HG03575 (cell line): ENCODE data around the gene FTCD.
"Not testable (repeated sequence)": the region's sequence is repeated elsewhere in the genome, so short reads cannot be mapped to it uniquely, and the experiment has no call there.

Experiments
- ATAC-seq: cut with Tn5 transposase; IDR thresholded peaks from one replicate; pipeline ENCODE4 v1.9.1; 2021; ENCODE audit not compliant: unreplicated experiment, insufficient number of reproducible peaks, low FRiP score; ENCODE audit errors: extremely low read depth

Gene FTCD, protein sequence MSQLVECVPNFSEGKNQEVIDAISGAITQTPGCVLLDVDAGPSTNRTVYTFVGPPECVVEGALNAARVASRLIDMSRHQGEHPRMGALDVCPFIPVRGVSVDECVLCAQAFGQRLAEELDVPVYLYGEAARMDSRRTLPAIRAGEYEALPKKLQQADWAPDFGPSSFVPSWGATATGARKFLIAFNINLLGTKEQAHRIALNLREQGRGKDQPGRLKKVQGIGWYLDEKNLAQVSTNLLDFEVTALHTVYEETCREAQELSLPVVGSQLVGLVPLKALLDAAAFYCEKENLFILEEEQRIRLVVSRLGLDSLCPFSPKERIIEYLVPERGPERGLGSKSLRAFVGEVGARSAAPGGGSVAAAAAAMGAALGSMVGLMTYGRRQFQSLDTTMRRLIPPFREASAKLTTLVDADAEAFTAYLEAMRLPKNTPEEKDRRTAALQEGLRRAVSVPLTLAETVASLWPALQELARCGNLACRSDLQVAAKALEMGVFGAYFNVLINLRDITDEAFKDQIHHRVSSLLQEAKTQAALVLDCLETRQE

GRCh38 chr21:46155514-46156377 is at the start of gene FTCD:
Gene FTCD (minus strand): TSS chr21:46155579. CDS start chr21:46155523, 56 bp downstream.
- no peak for ATAC-seq

- ATAC-seq: no peak
Measured at GRCh38 chr21:46205166-46205565, 49.8 kb upstream of the FTCD start.

DNA sequence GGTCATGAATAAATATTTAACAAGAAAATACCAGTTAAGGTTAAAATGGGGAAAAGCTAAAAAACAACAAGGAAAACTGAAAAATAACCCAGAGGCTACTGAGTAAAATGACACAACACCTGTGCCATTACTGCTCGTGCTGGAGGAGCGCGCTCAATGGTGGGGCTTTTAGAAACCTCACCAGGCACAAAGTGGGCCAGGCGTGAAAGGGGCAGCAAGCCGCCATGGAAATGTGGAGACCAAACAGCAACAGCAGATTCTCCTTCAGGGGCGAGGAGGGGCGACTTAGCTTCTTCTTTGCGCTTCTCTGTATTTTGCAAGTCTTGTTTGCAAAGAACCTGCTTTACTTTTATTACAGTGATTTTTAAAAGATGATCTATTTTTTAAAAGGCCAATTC is 47.8 kb upstream of the FTCD start:
- ATAC-seq: no peak

DNA sequence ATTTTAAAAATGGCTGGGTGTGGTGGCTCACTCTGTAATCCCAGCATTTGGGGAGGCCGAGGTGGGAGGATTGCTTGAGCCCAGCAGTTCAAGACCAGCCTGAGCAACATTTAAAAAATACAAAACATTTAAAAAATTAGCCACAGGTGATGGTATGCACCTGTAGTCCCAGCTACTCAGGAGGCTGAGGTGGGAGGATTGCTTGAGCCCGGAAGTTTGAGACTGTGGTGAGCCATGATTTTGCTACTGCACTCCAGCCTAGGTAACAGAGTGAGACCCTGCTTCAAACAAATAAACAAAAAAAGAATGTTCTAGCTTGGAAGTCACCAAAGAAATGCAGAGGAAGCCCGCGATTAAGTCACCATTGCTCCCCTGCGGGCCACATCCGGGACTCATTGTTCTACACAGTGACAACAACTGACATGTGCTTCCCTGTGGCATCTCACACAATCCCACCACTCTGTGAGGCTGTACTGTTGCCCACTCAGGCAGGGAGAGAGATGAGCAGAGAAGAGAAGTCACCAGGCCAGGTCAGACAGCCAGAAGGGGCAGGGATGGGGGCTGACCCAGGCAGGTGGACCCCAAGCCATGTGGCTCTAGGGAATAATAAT is 47.3 kb upstream of the FTCD start:
- ATAC-seq: no peak

DNA sequence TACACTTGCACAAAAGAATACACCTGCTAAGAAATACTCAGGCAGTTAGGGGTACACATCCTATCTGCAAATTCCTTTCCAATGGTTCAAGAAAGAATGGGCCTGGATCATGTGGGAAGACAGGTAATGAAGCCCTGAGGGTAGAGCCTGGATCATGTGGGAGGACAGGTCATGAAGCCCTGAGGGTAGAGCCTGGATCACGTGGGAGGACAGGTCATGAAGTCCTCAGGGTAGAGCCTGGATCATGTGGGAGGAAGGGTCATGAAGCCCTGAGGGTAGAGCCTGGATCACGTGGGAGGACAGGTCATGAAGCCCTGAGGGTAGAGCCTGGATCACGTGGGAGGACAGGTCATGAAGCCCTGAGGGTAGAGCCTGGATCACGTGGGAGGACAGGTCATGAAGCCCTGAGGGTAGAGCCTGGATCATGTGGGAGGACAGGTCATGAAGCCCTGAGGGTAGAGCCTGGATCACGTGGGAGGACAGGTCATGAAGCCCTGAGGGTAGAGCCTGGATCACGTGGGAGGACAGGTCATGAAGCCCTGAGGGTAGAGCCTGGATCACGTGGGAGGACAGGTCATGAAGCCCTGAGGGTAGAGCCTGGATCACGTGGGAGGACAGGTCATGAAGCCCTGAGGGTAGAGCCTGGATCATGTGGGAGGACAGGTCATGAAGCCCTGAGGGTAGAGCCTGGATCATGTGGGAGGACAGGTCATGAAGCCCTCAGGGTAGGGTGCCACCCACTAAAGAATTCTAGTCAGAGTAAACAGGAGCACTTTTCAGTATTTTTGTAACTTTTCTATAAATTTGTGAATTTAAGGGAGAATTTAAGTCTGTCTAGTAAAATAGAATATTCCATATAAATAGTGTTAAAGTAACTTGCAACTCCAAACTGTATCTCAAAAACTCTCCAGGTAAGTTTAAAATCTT is 45.8 kb upstream of the FTCD start:
- ATAC-seq: not testable (repeated sequence)

- ATAC-seq: no peak
Measured at GRCh38 chr21:46199436-46200373, 44.3 kb upstream of the FTCD start.

DNA sequence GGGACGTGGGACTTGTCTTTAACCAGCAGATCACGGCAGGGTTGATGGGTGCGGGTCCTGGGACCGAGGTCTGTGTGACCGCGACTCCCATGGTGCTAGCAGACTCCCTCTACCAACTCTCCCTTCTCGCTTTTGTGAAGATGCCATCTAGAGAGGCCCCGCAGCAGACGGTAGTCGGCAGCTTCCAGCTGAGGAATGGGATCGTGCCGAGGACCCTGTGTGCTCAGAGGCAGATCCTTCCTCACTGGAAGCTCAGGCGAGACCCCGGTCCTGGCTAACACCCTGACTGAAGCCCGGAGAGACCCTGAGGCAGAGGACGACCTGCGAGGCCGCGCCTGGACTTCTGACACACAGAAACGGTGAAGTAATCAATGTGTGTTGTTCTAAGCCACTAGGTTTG is 41.4 kb upstream of the FTCD start:
- no peak for ATAC-seq

DNA sequence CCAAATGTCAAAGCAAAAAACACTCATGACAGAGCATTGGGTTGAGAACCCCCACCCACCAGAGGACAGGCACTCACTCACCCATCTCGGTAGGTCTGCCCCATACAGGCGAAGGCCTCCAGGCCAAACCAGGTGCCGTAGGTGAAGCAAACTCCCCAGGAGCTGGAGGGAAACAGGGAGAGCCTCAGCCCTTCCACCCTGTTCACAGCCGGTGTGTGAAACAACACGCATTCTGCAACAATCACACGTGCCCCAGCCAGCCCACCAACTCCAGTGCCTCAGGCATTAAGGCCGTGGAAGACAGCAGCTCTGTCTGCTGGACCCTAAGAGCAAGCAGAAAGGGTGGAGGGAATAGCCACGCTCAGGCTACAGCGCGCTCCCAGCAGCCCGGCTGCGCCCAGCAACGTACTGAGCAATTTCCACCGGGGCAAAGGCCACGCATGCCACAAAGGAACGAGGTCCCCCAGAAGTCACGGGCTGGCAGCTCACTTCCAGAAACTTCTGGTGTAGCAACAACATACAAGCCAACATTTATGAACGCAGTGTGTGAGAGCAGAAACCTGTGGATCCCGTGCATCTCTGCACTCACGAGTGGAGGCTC is 40.3 kb upstream of the FTCD start:
- no peak for ATAC-seq

DNA sequence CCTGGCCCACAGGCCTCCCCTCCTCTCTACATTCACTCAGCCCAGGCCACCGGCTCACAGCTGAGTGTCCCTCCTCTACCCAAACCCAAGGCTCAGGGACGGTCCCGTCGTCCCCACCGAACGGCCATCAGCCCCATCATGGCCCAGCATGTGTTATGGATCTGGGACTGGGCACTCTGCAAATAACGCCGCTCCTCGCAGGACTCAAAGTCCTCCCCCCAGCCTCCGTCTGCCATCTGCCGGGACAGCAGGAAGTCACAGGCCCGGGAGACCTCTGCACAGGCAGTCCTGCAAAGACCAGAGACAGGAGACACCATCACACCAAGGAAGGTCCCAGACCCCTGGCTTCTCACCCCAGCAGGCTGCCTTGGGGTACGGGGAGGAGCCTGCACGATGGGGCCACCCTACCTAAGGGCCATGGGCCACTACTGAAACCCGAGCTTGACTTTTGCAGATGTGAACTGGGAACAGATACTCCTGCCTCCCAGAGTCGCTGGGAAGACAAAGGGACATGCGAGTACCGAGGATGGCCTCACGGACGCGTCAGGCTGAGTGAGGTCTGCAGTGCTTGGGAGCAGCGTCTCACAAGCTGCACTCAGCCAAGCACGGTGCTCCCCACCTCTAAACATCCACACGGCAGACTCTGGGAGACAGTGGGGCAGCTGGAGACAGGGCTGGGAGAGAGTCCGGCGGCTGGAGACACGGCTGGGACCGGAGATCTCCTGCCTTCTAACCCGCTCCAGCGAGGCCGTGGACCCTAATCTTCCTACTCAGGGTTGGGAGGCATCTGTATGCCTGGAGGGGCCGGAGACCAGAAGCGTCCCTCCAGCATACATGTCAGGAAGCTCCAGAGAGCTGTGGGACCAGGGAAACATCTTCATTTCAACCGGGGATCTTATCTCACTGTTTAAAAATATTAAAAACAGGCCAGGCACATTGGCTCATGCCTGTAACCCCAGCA is 39.3 kb upstream of the FTCD start:
- no peak for ATAC-seq

GRCh38 chr21:46193829-46194373 is 38.5 kb upstream of the FTCD start:
- ATAC-seq: no peak

- ATAC-seq: no peak
Measured at GRCh38 chr21:46191686-46192575, 36.6 kb upstream of the FTCD start.

DNA sequence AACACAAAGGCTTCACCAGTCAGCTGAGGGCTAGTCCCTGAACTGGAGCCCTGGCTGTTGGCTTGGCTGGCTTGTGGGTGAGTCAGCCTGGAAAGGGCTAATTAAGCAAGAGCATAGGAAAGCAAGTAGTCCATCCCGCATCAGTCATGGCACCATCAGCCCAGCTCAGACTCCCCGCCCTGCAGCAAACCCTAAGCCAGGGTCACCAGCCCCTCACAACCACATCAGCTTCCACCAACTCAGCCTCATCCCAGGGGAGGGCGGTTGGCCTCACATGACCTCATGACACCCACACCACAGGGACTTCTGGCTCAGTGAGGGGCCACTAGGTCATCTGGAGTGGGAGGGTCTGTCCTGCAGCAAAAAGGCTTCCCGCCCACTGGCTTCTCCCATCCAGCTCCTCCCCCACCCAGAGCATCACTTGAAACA is 35.9 kb upstream of the FTCD start:
- no peak for ATAC-seq

- no peak for ATAC-seq
Measured at GRCh38 chr21:46190491-46191131, 35.2 kb upstream of the FTCD start.

GRCh38 chr21:46189959-46190490 is 34.6 kb upstream of the FTCD start:
- no peak for ATAC-seq
